Stomach smooth muscle (tissue), 2 donors: ENCODE measurements around the gene NCKAP5L.
"Not testable (repeated sequence)": the region's sequence is repeated elsewhere in the genome, so short reads cannot be mapped to it uniquely, and the experiment has no call there.

ENCODE experiments used
- H3K27ac ChIP-seq: one replicate; pipeline ENCODE4 v1.7.0; 2013; ENCODE audit warnings: mild to moderate bottlenecking, low read length, inconsistent platforms
- H3K27me3 ChIP-seq, 2 donors: one replicate each; pipeline ENCODE4 v1.7.0; 2013; ENCODE audit warnings: low read length in 2 of 2; ENCODE audit not compliant: insufficient read depth in 2 of 2, control insufficient read depth in 1 of 2
- H3K36me3 ChIP-seq, 2 donors: one replicate each; pipeline ENCODE4 v1.7.0; 2013; ENCODE audit warnings: low read length in 2 of 2; ENCODE audit not compliant: control insufficient read depth in 2 of 2, insufficient read depth in 2 of 2
- H3K4me1 ChIP-seq: one replicate; pipeline ENCODE4 v1.7.0; 2013; ENCODE audit warnings: low read length; ENCODE audit not compliant: control insufficient read depth, insufficient read depth
- H3K4me3 ChIP-seq, 2 donors: one replicate each; pipeline ENCODE4 v1.7.0; 2013; ENCODE audit warnings: low read length in 2 of 2
- H3K9ac ChIP-seq, 2 donors: one replicate each; pipeline ENCODE4 v1.7.0; 2013; ENCODE audit warnings: low read length in 2 of 2, mild to moderate bottlenecking in 1 of 2
- H3K9me3 ChIP-seq, 2 donors: one replicate each; pipeline ENCODE4 v1.7.0; 2013; ENCODE audit warnings: low read length in 2 of 2; ENCODE audit not compliant: control insufficient read depth in 2 of 2
- donor health status: healthy.
- donor health status: Pancreatic carcinoma.

NCKAP5L gene

DNA sequence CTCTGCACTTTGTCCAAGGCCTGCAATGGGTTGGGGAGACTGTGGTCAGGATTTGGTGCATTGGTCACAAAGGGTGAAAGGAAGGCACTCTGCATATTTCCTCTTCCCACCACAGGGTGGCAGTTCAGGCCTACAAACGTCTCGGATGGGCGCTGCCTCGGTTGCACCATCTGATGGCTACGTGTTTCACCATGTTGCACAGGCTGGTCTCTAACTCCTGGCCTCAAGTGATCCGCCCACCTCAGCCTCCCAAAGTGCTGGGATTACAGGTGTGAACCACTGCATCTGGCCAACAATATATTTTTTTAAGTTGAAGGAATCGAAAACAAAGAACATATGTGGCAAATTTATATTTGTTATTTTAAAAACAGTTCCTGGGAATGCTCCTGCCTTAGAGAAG lies 51.8 kb downstream of the NCKAP5L start:
- H3K27ac ChIP-seq: no peak overlapping the region
- no peaks in the 10 kb centered on the region for H3K4me1 ChIP-seq
- peaks cover 2 to 4% of the 10 kb centered on the region in 2 donors for H3K27me3 ChIP-seq
- no peak overlapping the region for H3K9ac ChIP-seq
- H3K36me3 ChIP-seq: no peaks in the 10 kb centered on the region
- H3K9me3 ChIP-seq: no peaks in the 10 kb centered on the region
- no peak overlapping the region for H3K4me3 ChIP-seq

DNA sequence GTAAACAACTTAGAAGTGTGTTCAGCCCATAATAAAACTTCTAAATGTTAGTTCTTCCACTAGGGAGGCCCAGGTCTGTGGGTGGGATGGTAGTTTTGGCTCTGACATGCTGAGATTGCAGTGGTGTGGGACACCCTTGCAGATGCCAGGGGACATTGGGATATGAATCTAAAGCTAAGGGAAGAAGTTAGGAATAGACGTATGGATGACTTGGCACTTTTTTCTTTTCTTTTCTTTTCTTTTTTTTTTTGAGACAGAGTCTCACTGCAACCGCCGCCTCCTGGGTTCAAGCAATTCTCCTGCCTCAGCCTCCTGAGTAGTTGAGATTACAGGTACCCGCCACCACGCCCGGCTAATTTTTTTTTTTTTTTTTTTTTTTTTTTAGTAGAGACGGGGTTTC lies 55.1 kb downstream of the NCKAP5L start:
- not testable (repeated sequence) for H3K9me3 ChIP-seq, H3K9ac ChIP-seq, H3K27ac ChIP-seq, H3K4me1 ChIP-seq, H3K36me3 ChIP-seq, H3K27me3 ChIP-seq, H3K4me3 ChIP-seq

DNA sequence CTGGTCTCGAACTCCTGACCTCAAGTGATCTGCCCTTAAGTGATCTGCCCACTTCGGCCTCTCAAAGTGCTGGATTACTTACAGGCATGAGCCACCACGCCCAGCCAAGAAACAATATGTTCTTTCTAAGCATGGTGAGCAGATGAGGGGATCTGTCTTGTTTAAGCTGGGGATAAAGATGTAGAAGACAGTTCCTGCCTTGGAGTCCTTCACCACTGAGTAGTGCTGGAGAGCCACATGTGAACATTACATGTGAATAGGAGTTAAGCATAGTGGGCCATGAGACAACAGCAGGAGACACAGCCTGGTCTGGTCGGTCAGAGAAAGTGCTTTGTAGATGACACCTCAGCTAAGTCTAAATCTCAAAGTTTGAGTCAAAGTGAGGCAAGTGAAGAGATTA lies 60.9 kb downstream of the NCKAP5L start:
- Histone ChIP-seq H3K4me1 (no peaks in the 10 kb centered on the region), H3K9ac (no peak overlapping the region), H3K9me3 (no peaks in the 10 kb centered on the region), H3K27ac (no peak overlapping the region), H3K36me3 (peaks cover 20 to 24% of the 10 kb centered on the region in 2 donors), H3K27me3 (no peaks in the 10 kb centered on the region), H3K4me3 (no peak overlapping the region)

DNA sequence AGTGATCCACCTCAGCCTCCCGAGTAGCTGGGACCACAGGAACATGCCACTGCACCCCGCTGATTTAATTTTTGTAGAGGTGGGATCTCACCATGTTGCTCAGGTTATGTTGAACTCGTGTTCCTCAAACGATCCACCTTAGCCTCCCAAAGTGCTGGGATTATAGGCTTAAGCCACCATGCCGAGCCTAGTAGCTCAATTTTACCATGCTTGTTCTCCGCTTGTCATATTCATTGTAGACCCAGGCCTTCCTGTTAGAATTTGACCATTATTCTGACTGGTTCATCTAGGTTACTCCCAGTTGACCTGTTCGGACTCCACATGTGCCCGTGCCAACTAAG lies 62.1 kb downstream of the NCKAP5L start:
- no peak overlapping the region for H3K9ac ChIP-seq

DNA sequence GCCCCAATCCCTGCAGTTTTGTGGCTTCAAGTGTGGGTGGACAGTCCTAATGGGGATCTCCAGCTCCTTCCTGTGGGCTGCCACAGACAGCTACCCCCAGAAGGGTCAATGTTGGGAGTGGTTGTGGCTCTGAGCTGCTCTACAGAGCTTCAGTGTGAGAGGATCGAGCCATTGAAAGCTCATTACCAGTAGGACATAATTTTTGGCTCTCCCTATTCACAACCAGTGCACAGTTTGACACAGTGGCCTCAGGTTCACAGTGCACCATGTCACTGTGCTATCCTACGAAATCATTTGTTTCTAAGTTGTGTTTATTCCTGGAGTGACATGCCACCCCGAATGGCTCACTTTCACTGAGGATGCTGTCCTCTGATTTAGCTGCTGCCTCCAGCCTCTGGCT lies 64.1 kb downstream of the NCKAP5L start:
- H3K4me1 ChIP-seq: no peaks in the 10 kb centered on the region
- H3K9ac ChIP-seq: no peak overlapping the region
- H3K27me3 ChIP-seq: no peaks in the 10 kb centered on the region
- H3K9me3 ChIP-seq: no peaks in the 10 kb centered on the region
- H3K4me3 ChIP-seq: no peak overlapping the region
- H3K27ac ChIP-seq: no peak overlapping the region
- peaks cover 40 to 45% of the 10 kb centered on the region in 2 donors for H3K36me3 ChIP-seq

More for the DNA sequence above, 62.1 kb downstream of the NCKAP5L start:
- Histone ChIP-seq H3K4me1 (no peaks in the 10 kb centered on the region), H3K27me3 (no peaks in the 10 kb centered on the region), H3K36me3 (peaks cover 33 to 36% of the 10 kb centered on the region in 2 donors), H3K4me3 (no peak overlapping the region), H3K9me3 (no peaks in the 10 kb centered on the region), H3K27ac (no peak overlapping the region)

DNA sequence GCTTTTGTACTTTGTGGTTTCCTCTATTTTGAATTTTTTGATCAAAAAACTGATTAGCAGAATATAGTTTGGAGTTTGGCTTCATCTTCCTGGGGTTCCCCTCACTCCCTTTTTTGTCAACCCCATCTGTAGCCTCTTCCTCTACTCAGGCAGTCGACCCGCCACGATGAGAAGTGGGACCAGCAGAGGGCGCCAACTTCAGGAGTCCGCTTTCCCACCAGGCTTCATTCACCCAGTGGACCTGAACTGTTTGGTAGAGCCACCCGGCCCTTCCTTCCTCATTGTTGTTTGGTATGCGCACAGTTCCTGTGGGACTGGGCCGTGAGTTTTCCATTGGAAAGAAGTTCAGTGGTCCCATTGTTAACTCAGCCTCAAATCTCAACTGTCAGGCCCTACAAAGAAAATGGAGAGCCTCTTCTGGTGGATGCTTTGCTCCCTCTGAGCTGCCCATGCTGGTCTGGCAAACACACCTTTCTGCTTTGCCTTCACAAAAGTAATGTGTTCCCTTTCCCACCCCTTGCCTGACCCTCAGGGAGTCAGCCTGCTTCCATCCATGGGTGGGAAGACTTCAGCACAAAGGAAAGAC lies 65.1 kb downstream of the NCKAP5L start:
- H3K9me3 ChIP-seq: no peaks in the 10 kb centered on the region
- no peak overlapping the region for H3K27ac ChIP-seq
- H3K36me3 ChIP-seq: peaks cover 50 to 55% of the 10 kb centered on the region in 2 donors
- H3K27me3 ChIP-seq: no peaks in the 10 kb centered on the region
- H3K4me1 ChIP-seq: no peaks in the 10 kb centered on the region
- no peak overlapping the region for H3K9ac ChIP-seq
- no peak overlapping the region for H3K4me3 ChIP-seq

DNA sequence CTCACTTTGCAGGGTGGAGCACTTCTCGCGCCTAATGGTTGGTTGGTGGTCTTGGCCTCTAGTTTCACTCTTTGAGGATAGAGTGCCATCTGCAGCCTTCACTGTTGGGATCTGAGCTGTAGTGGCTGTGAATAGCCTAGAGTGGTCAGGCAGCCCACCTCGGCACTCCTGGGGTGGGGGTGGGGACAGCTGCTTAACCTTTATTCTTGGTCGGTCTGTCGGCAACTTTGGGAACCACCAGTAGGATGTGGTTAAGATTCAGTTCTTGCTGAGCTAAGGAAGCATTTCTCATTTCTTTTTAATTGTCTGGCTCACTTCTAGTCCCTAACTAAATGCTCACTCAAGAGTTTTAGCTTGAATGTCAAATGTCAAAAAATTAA lies 65.8 kb downstream of the NCKAP5L start:
- peaks cover 54 to 62% of the 10 kb centered on the region in 2 donors for H3K36me3 ChIP-seq
- no peak overlapping the region for H3K27ac ChIP-seq
- H3K9ac ChIP-seq: no peak overlapping the region
- no peaks in the 10 kb centered on the region for H3K4me1 ChIP-seq
- no peak overlapping the region for H3K4me3 ChIP-seq
- H3K9me3 ChIP-seq: no peaks in the 10 kb centered on the region
- H3K27me3 ChIP-seq: no peaks in the 10 kb centered on the region

DNA sequence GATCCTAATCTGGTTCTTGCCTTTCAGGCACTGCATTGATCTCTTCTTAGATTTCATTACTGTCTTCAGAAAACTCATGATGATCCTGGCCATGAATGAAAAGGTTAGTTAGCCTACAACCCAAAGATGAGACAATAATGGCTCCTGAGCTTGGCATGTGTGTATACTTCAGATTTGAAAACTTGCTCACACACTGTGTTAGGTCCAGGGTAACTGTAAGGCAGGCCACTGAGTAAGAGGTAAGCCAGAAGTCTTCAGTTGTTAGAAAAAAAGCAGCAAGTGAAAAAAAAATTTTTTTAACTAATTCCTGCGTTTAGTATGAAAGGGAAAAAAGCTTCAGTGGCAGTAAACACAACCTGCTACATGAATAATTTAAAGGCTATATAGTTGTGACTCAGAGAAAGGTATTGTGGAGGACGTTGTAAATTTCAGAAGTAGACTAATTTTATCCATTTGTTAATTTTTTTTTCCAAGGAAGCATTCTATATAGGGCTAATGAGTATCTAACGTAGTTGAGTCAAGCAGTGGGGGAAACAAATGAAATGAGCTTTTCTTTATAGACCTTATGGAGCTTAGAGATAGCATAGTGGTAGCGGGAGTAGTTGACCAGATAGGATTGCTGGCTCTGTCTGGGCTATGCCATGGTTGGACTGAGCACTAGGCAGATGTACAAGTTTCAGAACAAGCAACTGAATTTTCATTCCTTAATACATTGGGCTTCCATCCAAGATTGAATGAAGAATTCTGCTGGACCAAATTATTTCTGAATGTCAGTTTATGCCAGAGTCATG lies 66.3 kb downstream of the NCKAP5L start:
- Histone ChIP-seq H3K36me3 (peaks cover 58 to 67% of the 10 kb centered on the region in 2 donors), H3K9me3 (no peaks in the 10 kb centered on the region), H3K9ac (no peak overlapping the region), H3K4me1 (no peaks in the 10 kb centered on the region), H3K4me3 (no peak overlapping the region), H3K27me3 (no peaks in the 10 kb centered on the region), H3K27ac (no peak overlapping the region)

DNA sequence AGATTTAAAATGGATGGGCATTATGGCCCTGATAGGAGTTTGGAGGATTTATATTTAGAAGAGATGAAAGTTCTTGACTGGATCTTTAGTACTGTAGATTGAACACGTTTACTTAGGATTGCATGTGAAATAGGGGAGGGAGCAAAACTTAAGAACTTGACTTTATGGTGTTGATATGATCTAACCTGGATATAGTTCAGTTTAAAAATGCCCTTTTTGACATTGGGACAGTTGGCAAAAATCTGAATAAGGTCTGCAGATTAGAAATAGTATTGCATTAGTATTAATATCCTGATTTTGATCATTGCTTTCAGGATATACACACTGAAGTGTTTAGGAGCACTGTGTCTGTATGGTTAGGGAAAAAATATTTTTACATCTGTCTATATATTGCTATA lies 77.2 kb downstream of the NCKAP5L start:
- H3K4me1 ChIP-seq: peaks cover 19% of the 10 kb centered on the region

DNA sequence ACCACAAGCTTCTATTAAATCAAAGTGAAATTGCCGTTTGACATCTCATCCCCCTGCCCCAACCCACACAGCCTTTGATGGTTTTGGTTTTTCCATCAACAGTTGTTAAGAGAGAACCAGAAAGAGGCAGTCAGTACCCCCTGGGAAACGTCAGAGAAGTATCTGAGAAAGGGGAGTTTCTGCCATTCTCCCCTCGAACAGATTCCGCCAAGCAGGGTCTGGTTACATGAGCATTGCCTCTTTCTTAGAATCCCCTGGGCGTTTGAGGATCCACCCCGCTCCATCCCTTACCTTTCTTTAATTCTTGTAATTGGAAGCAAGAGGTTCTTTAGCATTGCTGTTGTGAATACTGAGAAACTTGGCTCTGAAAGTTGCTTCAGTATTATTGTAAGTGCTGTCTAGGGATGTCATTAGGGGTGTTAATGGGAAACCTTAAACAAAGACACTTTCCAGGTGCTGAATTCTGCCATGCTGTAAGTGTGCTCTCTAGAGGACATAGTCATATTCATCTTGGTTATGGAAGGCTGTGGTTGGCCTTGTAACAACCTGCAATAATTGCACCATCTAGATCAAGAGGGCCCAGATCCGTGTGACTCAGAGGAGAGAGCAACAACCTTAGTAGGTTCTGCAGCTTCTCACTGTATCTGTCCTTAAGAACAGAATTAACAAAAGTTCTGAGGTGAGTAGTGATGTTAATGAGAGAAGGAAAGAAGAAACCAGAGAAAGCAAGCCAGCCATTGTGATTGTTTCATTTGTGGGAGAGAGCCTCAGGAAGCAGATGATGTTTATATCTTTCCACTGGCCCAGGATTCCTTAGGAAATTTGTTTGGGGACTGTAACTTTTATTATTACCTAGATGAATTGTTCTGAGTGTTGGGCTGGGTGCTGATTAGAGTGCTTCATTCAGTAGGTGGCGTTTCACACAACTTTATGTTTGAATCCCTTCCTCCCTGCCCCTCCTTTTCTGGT lies 77.9 kb downstream of the NCKAP5L start:
- Histone ChIP-seq H3K27ac (peak overlapping the region; percentile 12), H3K9ac (no peak overlapping the region), H3K9me3 (no peaks in the 10 kb centered on the region), H3K4me1 (peaks cover 19% of the 10 kb centered on the region), H3K36me3 (peaks cover 15 to 16% of the 10 kb centered on the region in 2 donors), H3K4me3 (no peak overlapping the region), H3K27me3 (no peaks in the 10 kb centered on the region)

More for the DNA sequence above, 77.2 kb downstream of the NCKAP5L start:
- no peaks in the 10 kb centered on the region for H3K9me3 ChIP-seq
- H3K27me3 ChIP-seq: no peaks in the 10 kb centered on the region
- no peak overlapping the region for H3K27ac ChIP-seq
- peaks cover 18 to 19% of the 10 kb centered on the region in 2 donors for H3K36me3 ChIP-seq
- no peak overlapping the region for H3K9ac ChIP-seq
- no peak overlapping the region for H3K4me3 ChIP-seq
